HG03439 (cell line): ENCODE data around the gene COPS2.
"Not testable (repeated sequence)": the region's sequence is repeated elsewhere in the genome, so short reads cannot be mapped to it uniquely, and the experiment has no call there.

Source experiments
- ATAC-seq: cut with Tn5 transposase; IDR thresholded peaks from one replicate; pipeline ENCODE4 v1.9.1; 2021; ENCODE audit warnings: mild to moderate bottlenecking, moderate library complexity; ENCODE audit not compliant: unreplicated experiment

The COPS2 gene

DNA sequence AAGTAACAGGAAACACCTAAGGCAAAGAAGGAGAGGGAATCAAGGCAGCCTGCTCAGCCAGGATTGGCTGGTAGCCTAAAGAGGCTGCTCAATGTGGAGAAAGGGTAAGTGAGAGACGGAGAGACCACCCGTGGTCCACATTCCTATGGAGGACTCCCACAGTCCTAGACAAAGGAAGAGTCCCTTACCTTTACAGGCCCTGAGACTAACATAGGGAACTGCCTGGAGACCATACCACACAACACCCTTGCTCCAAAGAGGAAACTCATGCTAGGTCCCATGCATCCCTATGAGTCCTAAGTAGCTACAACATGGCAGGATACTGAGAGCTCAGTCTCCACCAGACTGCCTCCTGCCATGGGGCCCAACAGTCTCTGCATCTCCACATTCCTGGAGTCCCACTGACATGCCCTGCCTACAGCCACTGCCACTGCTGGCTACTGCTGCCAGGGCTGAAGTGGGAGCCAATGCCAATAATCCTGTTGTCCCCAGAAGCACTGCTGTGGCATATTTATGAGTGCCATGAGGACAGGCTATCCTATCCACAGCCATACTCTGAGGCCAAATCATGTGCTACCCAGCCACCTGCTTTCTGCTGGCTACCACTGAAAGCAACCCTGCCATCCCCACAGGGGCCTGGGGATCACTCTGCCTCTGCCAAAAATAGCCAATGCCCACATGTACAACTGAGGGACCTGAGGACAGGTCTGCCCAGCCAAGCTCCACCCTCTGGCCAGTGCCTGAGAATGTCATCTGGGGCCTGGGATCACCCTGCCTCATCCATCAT is 45.0 kb downstream of the COPS2 start:
- ATAC-seq = no peak

DNA sequence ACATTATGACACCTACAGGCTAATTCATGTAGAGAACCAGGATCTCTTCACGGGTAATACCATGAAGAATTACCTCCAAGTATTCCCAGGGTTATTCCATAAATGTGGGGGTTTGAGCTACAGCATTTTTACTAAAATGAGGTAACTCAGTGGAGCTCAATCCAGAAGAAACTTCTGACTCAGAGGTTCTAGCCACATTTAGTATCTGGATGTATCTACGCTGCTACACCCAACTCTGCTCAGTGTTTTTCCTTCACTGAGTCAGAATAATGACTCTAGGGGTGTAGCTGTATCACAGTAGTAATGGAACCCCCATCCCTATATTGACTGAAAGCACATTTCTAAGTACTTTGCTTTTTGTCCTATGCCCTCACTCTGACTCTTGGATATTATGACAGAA is 52.4 kb downstream of the COPS2 start:
- ATAC-seq = no peak

DNA sequence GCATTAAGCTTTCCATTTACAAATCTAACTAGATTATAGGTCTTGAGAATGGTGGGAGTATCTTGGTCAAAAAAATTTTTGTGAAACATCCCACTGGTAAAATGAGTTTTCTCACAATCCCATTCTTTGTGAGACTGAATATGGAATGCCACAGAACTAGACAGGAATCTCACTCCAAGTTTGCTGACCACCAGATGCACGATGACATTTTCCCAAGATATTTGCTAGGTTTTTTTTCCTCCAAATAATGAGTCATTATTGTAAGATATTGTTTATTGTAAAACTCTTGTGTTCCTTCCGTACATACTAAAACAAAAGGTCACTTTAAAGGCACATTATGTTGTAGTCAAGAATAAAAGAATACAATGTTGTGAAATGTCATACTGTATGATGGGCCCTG is 53.9 kb downstream of the COPS2 start:
- ATAC-seq = no peak

DNA sequence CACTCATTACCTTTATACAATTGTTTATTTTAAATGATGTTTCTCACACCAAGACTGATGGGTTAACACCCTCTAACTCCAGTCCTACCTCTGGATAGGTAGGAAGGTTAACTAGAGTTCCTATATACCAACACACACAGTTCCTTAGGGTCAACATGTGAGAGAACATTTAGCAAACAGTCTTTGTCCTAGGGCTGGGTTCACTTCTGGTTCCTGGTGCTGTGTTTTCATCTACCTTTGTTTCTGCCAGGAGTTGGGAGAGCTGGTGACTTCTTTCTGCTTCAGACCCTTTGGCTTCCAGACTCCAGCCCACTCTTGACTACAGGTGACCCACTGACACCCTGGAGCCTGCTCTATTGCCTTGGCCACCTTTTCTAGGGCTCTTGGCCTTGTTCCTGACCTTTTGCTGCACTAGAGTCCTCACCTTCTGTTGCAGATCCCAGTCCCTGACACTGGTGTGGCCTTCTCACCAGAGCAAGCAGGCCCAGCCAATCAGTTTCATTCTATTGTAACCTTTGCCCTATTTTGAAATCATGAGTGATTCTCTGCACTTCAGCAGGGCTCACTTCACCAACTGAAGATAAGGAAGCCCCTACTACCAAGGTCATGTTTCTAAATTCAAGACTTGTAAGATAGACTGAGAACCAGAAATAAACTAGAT is 59.2 kb downstream of the COPS2 start:
- no peak for ATAC-seq

DNA sequence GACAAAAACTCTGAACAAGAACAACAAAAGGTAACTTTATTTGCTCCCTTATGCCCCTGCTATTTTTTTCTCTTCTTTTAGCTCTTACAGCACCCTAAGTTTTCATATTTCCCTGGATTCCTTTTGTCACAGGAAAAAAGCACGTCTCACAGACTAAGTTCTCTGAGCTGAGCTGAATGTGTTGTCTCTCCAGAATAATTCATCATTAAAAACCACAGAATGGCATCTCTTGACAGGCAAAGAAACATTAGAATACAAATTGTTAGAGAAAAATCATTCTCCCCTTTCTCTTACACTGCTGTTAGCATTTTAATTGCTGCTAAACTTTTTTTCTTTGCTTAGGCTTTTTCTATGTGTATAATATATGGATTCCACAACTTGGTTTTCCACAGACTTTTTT is 60.5 kb downstream of the COPS2 start:
- ATAC-seq = no peak

DNA sequence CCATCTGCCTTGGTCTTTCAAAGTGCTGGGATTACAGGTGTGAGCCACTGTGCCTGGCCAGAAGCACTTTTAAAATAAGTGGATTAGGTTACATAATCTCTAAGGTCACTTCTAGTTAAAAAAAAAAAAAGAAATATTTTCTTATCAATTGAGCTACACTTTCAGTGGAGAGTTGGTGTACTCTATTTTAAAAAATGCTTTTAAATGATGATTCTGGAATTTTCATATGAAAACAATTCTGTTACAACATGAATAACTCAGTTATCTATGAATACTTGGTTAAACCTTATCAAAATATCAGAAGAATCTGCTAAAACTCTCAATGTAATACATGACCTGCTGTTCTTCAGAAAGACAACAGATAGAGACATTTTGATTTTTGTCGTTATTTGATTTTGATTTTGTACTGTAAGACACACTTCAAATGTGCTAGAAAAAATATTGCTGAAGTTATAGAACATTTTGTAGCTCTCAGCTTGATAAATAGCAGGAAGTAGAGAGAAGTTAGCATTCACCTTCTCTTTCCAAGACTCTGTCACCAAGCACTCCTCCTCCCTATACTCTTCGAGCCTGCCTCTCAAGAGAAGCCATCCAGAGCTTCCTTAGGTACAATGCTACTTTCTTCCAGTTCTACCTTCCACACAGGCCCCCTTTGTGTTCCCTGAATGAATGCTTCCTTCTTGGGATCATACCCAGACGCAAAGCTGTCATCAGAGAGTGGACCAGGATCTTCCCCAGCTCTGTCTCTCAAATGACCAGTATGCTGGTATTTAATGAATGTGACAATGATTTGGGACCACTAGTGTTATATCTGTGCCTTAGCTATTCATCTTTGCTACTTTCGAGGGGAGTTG is 61.9 kb downstream of the COPS2 start:
- no peak for ATAC-seq

DNA sequence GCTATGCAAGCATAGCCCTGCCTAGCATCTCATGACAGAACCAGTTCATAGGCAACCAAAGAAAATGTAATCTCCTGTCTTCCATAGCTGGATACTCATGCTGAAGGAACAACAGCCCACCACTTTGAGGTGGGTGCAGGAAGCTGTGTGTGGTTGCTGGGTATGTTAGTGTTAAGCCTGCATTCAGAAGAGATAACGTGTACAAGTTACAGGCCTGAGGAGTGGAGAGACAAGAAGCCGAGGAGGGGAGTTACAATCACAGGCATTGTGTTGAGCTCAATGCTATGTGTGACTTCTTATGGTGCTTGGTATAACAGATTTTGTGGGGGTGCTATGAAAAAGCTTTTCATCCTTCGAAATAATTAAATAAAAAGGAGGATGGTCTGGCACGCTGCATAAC is 66.4 kb downstream of the COPS2 start:
- ATAC-seq = no peak

DNA sequence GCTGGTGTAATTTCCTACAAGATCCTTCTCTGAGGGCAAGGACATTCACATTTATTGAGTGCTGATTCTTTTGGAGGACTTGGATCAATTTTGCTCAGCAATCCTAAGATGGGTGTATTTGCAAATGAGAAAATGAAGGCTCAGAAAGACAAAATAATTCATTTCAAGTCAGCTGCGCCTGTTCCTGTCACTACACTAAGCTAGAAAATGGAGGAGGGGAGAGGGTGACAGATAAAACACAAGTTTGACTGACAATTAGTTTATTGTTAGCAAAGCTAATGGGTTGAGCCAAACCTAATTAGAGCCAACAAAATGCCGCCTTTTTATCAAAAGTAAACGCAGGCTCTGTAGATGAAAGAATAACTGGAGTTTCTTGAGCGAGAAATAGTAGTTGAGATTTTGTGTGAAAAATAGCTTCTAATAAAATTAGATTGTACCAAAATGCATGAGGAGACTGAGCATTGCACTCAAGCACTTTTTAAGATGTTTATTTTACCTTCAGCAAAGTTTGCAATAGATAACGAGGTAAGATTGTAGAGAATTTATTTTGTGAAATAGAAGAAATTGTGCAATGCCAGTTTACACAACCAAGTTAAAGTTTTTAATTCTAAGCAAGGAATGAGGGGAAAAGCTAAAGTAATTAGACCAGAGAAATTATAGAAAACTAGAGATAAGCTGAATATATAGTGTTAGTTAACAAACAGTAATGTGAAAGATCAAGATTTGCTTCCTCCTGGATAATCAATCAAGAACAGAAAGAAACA is 69.5 kb downstream of the COPS2 start:
- ATAC-seq = no peak

DNA sequence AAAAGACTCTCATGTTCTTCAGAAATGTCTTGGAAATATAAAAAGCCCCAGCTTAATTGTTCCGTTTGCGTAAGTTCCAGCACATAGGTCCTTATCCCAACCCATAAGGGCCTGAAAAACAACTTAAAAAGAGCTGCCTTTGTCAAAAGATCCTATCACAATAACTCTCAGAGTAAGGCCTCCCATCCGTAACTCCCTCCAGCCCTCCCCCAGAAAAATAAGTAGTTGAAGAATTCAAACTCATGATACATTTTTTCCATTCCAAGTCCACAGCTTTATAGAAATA is 71.2 kb downstream of the COPS2 start:
- ATAC-seq = no peak

DNA sequence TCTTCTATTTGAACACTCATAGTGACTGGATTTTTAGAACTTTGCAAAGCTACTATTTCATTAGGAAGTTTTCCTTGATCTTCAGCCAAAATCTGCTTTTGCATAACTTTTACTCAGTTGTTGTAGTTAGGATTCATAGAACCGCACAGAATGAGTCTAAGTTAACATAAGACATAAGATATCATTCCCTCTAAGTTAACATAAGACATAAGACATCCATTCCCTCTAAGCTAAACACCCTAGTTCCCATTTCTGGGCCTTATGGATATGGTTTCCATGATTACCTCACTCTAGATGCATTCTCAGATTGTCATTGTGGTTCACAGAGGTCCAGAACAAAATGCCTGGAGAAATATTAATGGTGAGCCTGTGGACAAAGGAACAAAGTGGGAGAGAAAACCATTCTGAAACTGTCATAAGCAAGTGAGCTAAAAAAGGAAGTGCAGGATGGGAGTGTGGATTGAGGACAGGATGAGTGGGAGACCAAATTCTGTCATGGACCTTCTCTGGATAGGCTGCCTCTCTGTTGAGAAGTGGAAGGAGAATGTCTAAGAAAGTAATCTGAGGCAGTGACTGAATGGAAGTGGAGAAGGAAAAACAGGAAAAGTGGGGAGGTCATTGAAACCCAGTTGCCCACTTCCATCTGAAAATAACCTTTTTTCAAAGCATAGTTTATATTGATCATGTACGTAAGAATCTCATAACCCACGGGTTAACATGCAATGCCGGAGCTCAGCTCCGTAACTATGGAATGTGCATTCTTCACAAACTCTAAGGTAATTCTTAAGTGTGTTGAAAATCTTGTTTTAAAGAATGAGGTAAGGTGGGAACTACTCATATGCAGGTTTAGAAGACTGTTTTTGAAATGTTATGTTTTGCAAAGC is 71.8 kb downstream of the COPS2 start:
- ATAC-seq = no peak

DNA sequence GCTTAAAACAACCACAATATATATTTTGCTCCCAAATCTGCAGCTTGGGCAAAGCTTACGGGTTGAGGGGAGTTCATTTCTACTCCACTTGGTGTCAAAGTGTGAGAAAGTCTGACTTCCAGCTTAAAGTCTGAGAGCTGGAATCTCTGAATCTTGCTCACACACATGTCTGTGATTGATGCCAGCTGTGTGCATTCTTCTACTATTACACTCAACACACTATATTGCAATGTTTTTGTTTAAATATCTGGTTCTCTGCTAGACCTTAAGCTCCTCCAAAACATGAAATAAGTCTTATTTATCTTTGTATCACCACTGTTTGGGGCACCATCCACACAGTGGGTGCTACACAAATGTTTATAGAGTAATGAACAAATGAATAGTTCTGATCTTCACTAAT is 72.4 kb downstream of the COPS2 start:
- ATAC-seq = no peak

DNA sequence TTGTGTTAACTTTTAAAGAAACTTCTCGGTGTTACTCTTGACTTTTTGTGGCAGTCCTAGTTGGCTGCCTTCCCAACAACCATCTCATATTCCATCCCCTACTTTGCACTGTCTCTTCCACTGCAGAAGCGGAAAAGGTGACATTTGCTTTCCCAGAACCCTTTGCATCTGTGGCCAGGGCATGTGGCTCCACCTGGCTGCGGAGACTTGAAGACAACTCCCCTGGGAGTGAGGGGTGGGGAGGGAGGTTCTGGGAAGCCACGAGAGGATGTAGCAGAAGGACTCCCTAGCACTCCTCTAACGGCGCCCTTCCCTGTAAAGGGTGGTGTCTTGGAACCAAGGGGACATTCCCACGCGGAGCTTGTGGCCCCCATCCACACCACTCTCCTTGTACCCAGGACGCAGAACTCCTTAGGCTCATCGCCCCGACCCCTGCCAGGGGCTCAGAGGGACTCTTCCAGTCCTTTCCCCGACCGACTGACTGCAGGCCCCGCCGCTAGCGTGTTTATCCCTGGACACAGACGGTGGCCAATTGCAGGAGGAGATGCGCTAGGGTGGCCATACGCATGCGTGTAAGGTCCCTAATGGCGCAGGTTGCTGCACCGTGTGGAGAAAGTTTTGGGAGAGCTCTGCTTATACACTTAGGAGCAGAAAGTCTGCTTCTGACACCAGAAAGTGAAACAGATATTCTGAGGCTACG is 75.9 kb downstream of the COPS2 start:
- no peak for ATAC-seq

DNA sequence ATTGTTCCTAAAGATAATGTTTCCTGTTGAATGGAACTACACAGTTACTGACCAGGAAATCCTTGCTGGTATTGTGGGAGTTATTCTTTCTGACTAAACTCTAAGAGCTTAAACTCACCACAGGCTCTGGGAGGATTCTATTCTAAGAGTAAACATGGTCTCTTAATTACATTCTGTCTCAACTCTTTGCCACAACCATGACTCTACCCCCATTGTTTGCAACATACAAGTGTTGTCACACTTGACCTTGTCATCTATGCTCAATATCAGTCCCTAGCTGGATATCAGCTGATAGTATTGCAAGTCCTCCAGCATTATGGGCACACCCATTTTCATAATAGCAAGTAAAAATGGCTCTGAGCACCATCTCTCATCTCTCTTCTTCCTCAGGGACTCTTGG is 79.5 kb downstream of the COPS2 start:
- no peak for ATAC-seq

DNA sequence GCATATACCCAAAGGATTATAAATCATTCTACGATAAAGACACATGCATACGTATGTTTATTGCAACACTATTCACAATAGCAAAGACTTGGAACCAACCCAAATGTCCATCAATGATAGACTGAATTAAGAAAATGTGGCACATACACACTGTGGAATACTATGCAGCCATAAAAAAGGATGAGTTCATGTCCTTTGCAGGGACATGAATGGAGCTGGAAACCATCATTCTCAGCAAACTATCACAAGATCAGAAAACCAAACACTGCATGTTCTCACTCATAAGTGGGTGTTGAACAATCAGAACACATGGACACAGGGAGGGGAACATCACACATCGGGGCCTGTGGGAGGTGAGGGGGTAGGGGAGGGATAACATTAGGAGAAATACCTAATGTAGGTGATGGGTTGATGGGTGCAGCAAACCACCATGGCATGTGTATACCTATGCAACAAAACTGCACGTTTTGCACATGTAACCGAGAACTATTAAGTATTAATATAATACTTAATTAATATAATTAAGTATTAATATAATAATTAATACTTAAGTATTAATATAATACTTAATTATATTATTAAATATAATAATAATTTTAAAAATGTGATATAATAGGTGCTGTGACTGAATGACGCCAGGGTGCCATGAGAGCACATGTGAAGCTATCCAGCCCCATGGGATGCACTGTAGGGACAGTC is 80.7 kb downstream of the COPS2 start:
- ATAC-seq = not testable (repeated sequence)
